ENCODE measurements around the gene LAMA5. TPM values are rescaled to one million over a fixed set of nuclear protein-coding genes. Genes with fewer than 3 reads are reported as not detected.

Gene LAMA5
- total RNA-seq, 1 donor: 11.1 TPM

DNA sequence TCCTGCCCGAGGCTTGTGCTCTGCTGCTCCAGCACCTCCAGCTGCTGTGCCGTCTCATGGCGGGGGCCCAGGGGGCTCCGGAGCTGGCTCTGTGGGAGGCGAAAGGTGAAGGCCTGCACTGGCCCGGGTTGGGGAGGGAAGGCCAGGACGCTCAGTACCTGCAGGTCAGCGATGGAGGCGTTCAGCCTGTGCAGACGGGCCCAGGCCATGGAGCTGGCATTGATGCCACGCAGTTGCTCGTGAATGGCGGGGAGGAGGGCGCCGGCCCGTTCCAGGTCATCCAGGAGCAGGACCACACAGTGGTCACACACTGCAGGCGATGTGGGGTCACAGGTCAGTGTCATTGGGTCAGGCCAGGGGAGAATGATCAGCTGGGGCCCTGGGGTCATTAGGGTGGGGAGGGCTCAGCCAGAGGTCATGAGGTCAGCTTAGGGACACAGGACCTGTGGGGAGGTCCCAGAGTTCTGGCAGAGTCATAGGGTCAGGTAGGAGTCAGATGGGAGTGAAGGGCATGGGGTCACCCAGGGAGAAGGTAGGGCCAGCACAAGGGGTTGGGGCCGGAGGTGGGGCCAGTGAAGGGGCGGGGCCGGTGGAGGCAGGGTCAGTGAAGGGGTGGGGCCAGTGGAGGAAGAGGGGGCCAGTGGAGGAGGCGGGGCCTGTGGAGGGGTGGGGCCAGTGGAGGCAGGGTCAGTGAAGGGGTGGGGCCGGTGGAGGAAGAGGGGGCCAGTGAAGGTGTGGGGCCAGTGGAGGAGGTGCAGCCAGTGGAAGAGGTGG, 46.3 kb downstream of the LAMA5 start:
- no peak overlapping the region for H3K4me3 ChIP-seq (ENCODE audit: low read depth, low read length)
- TF ChIP-seq, protein P1, sequence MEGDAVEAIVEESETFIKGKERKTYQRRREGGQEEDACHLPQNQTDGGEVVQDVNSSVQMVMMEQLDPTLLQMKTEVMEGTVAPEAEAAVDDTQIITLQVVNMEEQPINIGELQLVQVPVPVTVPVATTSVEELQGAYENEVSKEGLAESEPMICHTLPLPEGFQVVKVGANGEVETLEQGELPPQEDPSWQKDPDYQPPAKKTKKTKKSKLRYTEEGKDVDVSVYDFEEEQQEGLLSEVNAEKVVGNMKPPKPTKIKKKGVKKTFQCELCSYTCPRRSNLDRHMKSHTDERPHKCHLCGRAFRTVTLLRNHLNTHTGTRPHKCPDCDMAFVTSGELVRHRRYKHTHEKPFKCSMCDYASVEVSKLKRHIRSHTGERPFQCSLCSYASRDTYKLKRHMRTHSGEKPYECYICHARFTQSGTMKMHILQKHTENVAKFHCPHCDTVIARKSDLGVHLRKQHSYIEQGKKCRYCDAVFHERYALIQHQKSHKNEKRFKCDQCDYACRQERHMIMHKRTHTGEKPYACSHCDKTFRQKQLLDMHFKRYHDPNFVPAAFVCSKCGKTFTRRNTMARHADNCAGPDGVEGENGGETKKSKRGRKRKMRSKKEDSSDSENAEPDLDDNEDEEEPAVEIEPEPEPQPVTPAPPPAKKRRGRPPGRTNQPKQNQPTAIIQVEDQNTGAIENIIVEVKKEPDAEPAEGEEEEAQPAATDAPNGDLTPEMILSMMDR (IDR thresholded peaks at IDR 0.05; ENCODE audit: insufficient read depth, low read length): no peak
- no peak for DNase-seq (ENCODE audit: low read depth)

GRCh38 chr20:62319346-62319909, 47.7 kb downstream of the LAMA5 start:
- peak; percentile 15 for DNase-seq (ENCODE audit: low read depth)
- H3K4me3 ChIP-seq (ENCODE audit: low read depth, low read length): no peak overlapping the region
- TF ChIP-seq, protein P1 (IDR thresholded peaks at IDR 0.05; ENCODE audit: insufficient read depth, low read length): no peak

DNA sequence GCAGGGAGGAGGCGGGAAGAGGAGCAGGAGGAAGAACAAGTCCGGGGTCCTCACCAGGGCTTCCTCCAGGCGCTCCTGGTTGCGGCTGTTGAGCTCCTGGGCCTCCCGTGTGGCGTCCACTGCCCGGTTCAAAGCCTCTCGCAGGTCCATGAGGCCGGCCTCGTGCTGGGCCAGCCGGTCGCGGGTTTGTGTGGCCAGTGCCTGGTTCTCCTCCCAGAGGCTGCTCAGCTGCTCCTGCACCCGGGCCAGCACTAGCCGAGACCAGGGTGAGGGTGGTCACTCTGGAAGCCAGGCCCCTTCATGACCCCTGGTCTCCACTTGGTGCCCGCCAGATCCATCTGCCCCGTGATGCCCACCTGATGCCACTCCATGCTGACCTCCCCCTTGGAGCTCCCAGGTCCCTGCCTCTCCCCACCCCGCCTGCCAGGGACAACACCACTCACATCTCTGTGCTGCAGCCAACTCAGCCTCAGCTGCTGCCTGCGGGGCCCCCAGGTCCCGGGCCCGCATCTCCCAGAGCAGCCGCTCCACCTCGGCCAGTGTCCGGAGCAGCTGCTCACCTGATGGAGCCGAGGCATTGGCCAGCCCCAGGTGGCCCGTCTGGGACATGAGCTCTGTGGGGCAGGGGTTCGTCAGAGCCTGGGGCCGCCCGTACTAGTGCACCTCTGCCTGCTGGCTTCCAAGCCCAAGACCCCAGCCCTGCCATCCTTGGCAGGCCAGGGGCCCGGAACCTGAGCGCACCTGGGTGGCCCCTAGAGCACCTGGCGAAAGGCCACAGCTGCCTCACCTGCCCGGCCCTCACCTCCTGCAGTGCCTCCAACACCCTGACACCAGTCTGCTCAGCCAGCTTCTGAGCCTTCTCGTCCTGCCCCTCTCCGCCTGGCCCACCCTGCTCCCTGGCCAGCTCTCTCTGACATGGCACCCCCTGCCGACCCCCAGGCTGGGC, 48.4 kb downstream of the LAMA5 start:
- no peak for DNase-seq (ENCODE audit: low read depth)
- H3K4me3 ChIP-seq (ENCODE audit: low read depth, low read length): no peak overlapping the region
- TF ChIP-seq, protein P1 (IDR thresholded peaks at IDR 0.05; ENCODE audit: insufficient read depth, low read length): no peak

GRCh38 chr20:62317167-62317655, 49.9 kb downstream of the LAMA5 start:
- TF ChIP-seq, protein P1 (IDR thresholded peaks at IDR 0.05; ENCODE audit: insufficient read depth, low read length): no peak
- DNase-seq (ENCODE audit: low read depth): no peak
- no peak overlapping the region for H3K4me3 ChIP-seq (ENCODE audit: low read depth, low read length)

GRCh38 chr20:62316331-62317166, 50.6 kb downstream of the LAMA5 start:
- no peak overlapping the region for H3K4me3 ChIP-seq (ENCODE audit: low read depth, low read length)
- TF ChIP-seq, protein P1 (IDR thresholded peaks at IDR 0.05; ENCODE audit: insufficient read depth, low read length): no peak
- no peak for DNase-seq (ENCODE audit: low read depth)

GRCh38 chr20:62315773-62316172, 51.3 kb downstream of the LAMA5 start:
- TF ChIP-seq, protein P1 (IDR thresholded peaks at IDR 0.05; ENCODE audit: insufficient read depth, low read length): no peak
- no peak overlapping the region for H3K4me3 ChIP-seq (ENCODE audit: low read depth, low read length)
- no peak for DNase-seq (ENCODE audit: low read depth)

All from fibroblast of the aortic adventitia (primary cell).